ENCODE measurements around the gene CLASP2.

CLASP2 gene

GRCh38 chr3:33636125-33636850 is 81.8 kb downstream of the CLASP2 start:
- DNase-seq (ENCODE audit: low spot score), result peak; percentile 78

- no peak for DNase-seq (ENCODE audit: low spot score)
Observed at GRCh38 chr3:33634262-33634661, 83.8 kb downstream of the CLASP2 start.

DNA sequence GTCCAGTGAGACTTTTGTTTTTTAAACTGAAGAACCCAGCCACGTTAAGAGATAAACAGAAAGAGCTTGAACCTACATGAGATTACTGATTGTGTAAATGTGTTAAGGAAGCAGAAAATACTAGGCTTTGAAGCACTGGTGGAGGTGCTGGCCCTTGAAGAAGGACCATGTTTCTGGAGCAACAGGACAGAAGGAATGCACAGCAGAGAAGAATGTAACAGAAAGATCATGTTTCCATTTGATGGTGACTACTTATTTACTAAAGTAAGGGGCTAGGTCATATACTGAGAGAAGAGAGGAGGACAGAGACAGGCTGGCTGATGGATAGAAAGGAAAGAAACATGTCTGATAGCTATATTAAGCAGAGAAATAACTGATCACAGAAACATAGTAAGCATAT is 88.8 kb downstream of the CLASP2 start:
- no peak for DNase-seq (ENCODE audit: low spot score)

DNA sequence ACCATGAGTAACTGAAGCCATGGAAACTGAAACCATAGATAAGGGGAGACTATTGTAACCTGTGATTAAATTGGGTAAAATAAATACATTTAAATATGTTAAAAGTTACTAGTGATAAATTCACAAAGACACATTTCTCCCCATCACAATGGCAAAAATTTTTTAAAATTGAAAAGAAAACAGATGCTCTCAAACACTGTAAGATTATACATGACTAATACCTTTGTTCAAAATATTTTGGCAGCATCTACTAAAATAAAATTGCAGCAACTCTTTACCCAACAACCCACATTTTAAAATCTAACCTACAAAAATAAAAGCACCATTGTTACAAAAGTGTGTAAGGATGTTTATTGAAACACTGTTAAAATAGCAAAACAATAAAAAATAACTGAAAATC is 93.3 kb downstream of the CLASP2 start:
- DNase-seq (ENCODE audit: low spot score), result no peak

DNA sequence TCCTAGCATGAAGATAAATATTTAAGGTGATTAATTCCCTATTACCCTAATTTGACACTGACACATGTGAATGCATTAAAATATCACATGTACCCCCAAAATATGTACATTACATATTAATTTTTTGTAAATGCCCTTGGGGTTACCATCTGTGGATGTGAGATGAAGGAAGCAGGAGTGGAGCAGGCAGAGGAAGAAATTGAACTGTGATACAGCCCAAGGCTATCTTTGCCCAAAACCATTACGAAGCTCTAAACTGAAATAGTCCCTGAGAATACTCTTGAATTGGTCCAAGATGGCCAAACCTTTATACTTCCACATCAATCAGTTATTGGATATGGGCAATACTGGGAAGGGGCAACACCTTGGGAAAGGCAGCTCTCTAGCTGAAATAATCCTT is 105.0 kb downstream of the CLASP2 start:
- DNase-seq (ENCODE audit: low spot score), result no peak

DNA sequence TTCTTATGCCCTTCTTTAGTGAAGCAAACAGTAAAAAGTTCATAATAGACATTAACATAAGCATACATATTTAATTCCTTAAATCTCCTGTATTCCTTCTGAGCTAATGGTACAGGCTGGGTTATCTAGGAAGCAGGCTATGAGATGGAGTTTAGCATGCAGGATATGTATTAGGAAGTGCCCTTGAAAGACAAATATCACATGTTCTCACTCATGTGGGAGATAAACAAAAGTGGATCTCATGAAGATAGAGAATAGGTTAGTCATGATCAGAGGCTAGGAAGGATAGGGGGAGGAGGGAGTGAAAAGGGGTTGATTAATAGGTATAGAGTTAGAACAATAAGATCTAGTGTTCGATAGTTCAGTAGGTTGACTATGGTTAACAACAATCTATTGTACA is 105.4 kb downstream of the CLASP2 start:
- DNase-seq (ENCODE audit: low spot score), result no peak

GRCh38 chr3:33602829-33603228 is 115.2 kb downstream of the CLASP2 start:
- no peak for DNase-seq (ENCODE audit: low spot score)

- DNase-seq (ENCODE audit: low spot score), result no peak
Observed at GRCh38 chr3:33597257-33597689, 120.8 kb downstream of the CLASP2 start.

GRCh38 chr3:33592999-33593398 is 125.1 kb downstream of the CLASP2 start:
- no peak for DNase-seq (ENCODE audit: low spot score)

- no peak for DNase-seq (ENCODE audit: low spot score)
Observed at GRCh38 chr3:33590541-33590940, 127.5 kb downstream of the CLASP2 start.

GRCh38 chr3:33586402-33586801 is 131.7 kb downstream of the CLASP2 start:
- DNase-seq (ENCODE audit: low spot score), result no peak

DNA sequence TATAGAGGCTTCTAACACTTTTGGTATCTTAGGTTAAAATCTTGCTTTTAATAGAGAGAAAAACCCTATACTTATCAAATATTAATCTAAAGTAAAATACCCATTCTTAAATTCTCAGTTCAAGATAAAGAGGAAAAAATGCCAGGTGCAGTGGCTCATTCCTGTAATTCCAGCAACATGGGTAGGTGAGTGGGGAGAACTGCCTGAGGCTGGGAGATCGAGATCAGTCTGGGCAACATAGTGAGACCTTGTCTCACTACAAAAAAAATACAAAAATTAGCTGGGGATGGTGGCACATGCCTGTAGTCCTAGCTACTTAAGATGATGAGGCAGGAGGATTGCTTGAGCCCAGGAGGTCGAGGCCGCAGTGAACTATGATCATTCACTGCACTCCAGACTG is 135.8 kb downstream of the CLASP2 start:
- no peak for DNase-seq (ENCODE audit: low spot score)

DNA sequence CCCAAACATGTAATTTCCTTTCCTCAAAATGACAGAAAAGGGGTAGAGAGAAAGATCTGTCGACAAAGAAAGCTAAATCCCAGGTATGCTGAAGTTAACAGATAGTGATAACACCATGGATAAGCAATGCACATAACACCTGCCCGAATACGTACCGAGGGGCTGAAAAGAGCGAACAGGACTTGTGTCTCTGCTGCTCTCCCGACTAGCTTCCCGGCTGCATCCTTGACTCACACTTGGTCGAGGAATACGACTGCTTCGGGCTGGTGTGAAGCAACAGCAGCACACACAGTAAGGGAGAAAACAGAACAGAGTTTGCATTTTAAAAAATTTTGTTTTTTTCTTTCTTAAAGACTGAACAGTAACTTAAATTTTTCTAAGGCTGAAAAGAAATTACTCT is 136.4 kb downstream of the CLASP2 start:
- DNase-seq (ENCODE audit: low spot score), result no peak

DNA sequence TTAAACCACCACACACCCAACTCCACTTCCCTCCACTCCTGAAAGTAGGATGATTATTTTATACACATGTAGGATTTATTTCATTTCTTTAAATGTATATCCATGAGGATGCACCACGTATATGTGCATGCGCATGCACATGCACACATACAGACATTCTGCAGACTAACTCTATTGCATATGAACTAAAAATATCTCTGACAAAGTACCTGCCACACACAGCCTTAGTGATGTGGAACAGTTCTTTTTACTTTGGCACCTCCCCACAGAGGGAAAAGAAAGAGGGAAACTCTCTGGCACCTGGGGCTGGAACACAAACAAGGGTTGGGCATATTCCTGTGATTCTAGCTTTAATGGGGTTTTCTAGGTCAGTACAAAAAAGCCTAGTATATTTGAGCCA is 138.2 kb downstream of the CLASP2 start:
- no peak for DNase-seq (ENCODE audit: low spot score)

DNA sequence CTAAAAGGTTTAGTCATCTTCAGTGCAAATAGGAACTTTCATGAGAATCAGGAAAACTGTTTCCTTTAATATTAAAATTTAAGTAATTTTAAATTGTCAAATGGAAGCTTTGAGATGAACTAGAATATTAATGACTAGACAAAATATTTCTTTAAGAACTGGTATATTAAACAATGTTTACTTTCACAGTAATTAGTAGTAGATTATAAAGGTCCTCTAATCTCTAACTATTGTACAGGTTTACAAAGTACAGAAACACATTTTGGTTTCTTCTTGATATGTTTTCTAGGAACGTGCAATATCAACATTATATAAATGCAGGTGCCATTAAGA is 138.9 kb downstream of the CLASP2 start:
- no peak for DNase-seq (ENCODE audit: low spot score)

DNA sequence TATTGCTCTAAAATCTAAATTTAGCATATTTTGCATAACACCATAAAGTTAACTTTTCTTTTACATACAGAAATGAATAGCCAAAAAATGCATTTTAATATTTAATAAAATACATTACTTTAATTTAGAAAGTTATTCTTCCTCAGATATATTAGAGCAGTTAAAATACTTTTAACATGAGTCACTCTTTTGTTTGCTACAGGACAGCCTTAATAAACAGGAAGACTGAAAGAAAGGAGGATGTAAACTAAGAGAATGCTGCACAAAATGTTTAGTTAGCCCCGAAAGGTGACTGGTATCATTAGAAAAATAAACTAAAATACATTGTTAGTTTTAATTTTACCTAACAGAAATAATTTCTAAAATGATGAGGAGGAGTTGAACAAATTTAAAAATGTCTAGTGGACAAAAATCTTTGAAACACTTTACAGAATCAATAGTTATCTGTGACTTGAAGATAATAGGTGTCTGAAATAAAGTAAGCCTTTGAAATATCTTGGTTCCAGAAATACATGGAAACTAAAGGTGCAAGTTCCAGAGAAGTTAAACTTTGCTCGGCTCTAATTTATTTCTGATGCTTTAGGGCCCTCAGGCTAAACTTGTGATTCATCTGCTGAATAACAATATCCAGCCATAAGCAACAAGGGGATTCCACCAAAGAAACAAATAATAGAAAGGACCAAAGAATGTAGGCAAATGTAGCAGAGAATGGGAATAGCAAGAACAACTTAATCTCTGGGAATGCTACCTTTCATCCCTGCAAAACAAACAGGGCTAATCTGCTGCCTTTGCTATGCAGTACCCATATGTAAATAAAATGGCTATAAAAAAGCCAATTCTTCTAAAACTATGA is 139.5 kb downstream of the CLASP2 start:
- DNase-seq (ENCODE audit: low spot score), result no peak

- no peak for DNase-seq (ENCODE audit: low spot score)
Observed at GRCh38 chr3:33577588-33577987, 140.5 kb downstream of the CLASP2 start.

DNA sequence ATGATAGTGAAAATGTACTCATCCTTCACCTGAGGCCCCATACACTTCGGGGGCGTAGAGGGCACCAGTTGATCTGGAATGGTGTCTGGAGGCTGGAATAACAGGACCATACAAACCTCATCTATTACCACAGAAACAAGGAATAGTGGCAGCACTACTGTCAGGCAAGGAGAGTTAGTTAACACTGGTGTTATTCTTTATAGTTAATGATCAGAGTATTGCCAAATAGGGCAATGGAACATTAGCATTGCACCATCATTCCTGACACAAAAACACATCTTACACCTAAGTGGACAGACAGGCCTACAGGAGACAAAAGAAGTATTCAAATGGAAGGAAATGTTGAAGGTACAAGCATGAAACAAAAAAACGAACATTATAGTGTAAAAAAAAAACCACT is 140.9 kb downstream of the CLASP2 start:
- no peak for DNase-seq (ENCODE audit: low spot score)

DNA sequence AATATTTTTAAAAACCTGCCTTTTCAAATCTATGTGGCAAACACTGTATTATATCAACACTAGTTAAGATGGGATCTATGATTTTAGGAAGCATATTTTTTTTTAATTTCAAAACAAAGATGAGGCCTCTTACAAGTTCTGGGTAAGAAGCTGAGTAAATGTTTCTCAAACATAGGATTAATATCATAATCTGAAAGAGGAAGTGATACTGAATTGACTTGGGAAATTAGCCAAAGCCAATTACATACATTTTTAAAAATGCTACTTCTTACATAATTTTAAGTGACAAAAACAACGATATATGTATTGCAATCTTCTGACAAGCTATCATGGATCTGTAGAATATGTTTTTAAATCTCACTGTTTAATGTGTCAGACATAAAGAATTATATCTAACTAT is 142.7 kb downstream of the CLASP2 start:
- peak; percentile 15 for DNase-seq (ENCODE audit: low spot score)

DNA sequence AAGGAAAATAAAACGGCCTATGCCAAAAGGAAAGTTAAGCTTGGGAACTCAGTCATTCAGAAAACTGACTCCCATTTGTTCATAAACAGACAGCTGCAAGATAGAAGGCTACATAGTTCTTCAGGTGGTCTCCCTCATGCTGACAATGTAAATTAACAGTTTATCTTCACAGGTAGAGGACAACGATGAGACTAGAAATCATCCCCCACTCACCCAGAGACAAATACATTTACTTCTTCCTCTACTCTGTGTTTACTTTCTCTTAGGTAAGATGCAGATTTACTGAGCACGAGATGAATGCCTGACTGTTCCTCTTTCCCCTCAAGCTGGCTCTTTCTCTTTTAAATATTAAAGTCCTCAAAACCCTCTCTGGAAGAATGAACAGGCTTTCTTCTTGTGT is 160.2 kb downstream of the CLASP2 start:
- DNase-seq (ENCODE audit: low spot score), result no peak

- no peak for DNase-seq (ENCODE audit: low spot score)
Observed at GRCh38 chr3:33557279-33557678, 160.8 kb downstream of the CLASP2 start.

- no peak for DNase-seq (ENCODE audit: low spot score)
Observed at GRCh38 chr3:33547101-33547500, 171.0 kb downstream of the CLASP2 start.

- DNase-seq (ENCODE audit: low spot score), result no peak
Observed at GRCh38 chr3:33544126-33544525, 173.9 kb downstream of the CLASP2 start.

DNA sequence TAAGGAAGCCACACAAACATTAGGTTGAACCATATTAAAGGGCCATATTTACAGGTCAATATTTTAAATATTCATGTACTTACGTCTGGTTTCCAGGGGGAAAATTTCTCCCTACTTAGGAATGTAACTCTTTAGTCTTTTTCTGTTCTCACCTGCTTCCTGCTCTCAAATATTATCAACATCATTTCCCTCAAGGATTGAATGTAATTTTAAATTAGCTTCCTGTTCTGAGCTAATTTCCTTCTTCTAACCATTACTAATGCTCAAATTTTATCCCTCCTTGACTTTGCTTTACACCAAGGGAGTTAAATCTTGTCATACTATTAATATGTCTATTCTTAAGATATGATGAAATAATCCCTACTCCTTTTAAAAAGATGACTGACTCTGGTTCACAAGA is 174.5 kb downstream of the CLASP2 start:
- DNase-seq (ENCODE audit: low spot score), result no peak

Measured in NAMALWA (cell line).